GM21576 (cell line): ENCODE data around the gene MACROD2.

Source experiments
- ATAC-seq: cut with Tn5 transposase; IDR thresholded peaks from one replicate; pipeline ENCODE4 v1.9.1; 2021; ENCODE audit warnings: mild to moderate bottlenecking, moderate library complexity; ENCODE audit not compliant: unreplicated experiment

Gene MACROD2

GRCh38 chr20:15446373-15446772, 1451.1 kb downstream of the MACROD2 start:
- ATAC-seq: no peak

- no peak for ATAC-seq
Observed at GRCh38 chr20:15447549-15447948, 1452.2 kb downstream of the MACROD2 start.

DNA sequence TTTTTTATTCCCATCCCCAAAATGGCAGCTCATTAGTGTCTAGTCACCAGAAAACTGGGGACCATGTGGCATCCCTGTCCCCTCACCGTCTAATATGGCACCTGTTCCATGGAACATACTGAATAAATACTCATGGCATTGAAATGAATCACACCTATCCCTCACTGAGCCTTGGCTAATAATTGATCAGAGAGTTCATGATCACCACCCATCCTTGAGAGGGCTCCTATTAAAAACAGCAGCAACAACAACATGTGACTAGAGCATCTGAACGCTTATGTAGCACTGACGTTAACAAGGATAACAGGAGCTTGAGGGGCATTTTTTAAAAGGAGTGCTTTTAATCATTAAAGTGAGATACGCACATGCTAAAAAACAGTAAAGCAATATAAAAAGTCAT, 1453.7 kb downstream of the MACROD2 start:
- no peak for ATAC-seq

DNA sequence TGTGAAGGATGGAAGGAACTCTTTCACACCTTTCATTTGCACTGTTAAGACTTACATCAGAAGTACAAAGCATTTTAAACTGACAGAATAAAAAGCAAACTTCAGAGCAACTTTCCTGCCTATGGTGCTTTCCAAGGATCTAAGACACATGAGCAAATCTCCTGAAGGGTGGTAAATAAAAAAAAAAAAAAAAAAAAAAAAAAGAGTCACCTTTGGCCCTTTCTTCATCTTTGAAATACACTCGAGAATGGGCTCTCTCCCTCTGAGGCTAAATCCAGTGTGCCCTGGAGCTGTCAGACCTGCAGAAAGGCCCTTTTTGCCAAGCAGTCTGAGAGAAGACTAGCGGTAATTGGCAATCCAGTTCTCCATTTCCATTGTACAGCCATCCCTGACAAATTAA, 1455.9 kb downstream of the MACROD2 start:
- ATAC-seq: no peak

- no peak for ATAC-seq
Observed at GRCh38 chr20:15455279-15455678, 1460.0 kb downstream of the MACROD2 start.

- no peak for ATAC-seq
Observed at GRCh38 chr20:15461938-15462337, 1466.6 kb downstream of the MACROD2 start.

GRCh38 chr20:15475483-15475882, 1480.2 kb downstream of the MACROD2 start:
- no peak for ATAC-seq

- ATAC-seq: no peak
Observed at GRCh38 chr20:15476186-15476585, 1480.9 kb downstream of the MACROD2 start.

DNA sequence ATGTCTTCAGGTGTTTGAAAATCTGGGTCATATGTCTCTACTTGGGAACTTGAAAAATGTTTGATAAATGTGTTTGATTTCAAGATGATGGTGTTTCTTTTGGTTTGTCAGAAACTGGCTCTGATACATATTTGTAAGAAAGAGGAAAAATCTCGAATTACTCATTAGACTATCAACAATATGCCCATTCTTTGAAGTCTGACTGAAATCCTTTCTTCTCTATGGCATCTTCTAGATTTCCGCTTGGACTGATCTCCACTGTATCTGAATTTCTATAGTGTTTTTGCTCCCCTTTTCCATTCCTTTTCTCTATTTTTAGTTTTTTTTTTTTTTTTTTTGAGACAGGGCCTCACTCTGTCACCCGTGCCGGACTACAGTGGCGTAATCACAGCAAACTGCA, 1481.5 kb downstream of the MACROD2 start:
- no peak for ATAC-seq

DNA sequence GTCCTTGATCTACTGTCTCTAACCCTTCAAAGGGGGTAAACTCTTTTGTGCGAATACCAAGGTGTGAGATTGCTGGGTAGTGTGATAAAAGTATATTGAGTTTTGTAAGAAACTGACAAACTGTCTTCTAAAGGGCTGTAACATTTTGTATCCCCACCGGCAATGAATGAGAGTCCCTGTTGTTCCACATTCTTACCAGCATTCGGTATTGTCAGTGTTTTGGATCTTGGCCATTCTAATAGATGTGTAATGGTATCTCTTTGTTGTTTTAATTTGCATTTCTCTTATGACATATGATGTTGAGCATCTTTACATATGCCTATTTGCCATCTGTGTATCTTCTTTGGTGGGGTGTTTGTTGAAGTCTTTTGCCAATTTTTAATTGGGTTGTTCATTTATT, 1487.2 kb downstream of the MACROD2 start:
- no peak for ATAC-seq

DNA sequence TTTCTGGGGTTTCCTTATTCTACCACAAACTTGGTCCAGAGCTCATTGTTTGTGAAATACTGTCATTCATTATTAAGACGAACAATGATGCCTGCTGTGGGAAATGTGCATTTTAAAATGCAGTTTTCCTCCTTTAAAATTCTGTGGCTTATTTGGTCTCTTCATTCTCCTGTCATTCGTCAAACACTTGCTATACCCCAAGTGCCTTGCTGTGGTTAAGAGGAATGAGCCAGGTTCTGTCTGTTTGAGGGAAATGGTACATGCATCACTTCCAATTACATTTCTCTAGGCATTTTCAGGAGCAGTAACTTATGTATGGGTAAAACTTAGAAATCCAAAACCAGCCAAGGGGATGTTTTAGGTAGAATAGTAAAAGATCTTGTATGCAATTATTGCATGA, 1490.2 kb downstream of the MACROD2 start:
- ATAC-seq: no peak

DNA sequence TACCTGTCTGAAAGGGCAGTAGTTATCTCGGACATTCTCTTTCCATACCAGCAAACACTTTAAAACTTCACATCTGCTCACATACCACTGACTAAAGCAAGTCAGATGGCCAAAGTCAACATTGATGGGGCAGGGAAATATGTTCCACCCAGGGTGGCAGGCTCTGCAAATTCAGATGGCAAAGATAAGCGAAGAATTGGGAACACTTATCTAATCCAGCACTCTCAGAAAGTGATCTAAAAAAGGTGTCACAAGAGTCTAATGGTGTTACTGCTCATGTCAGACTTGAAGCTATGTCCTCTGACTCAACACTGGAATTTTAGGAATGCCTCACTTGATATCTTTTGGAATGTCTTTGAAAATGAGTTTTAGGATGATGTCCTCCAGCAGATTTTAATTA, 1491.7 kb downstream of the MACROD2 start:
- ATAC-seq: no peak

GRCh38 chr20:15487682-15488081, 1492.4 kb downstream of the MACROD2 start:
- ATAC-seq: no peak

- no peak for ATAC-seq
Observed at GRCh38 chr20:15491575-15491974, 1496.3 kb downstream of the MACROD2 start.

DNA sequence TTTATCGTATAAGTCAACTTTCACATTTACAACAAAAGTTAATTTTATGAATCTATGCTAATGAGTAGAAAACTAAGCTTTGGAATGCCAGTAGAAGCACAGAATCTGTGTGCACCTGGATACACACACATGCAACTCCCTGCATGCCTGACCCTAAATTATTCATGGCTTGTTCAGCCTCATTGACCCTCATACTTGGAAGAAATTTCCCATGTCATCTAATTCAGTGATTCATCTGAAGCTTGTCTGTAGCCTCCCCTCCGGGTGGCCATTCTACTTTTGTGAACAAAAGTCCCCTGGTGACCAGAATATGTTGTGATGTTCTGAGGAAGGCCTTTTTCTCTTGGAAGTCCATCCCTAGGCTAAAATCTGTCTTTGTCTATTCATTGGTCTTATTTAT, 1499.5 kb downstream of the MACROD2 start:
- no peak for ATAC-seq

DNA sequence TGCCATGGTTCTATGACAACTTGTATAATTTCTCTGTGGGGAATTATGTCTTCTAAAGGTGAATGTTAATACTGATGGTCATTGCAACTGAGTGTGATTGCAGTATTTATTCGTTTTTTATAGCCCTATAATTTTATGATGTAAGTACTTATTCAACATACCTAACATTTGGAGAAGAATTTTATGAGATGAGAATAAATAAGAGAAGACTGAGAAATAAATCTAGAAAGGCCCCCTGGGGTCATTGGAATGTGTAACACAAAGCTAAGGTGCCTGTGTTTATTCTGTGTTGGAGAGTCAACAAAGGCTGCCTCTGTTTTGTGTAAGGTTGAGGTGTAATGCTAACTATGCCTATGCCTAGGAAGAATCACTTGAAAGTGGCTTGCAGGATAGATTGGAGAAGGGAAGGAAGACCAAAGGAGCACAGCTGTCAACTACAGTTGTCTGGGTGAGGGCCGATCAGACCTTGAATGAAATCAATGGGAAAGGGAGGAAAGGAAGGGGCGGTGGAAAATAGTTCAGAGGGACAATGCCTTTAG, 1501.3 kb downstream of the MACROD2 start:
- ATAC-seq: no peak

- no peak for ATAC-seq
Observed at GRCh38 chr20:15498926-15499325, 1503.6 kb downstream of the MACROD2 start.

GRCh38 chr20:15506311-15506710, 1511.0 kb downstream of the MACROD2 start:
- ATAC-seq: no peak

- ATAC-seq: no peak
Observed at GRCh38 chr20:15507151-15507550, 1511.8 kb downstream of the MACROD2 start.

- ATAC-seq: no peak
Observed at GRCh38 chr20:15511551-15511950, 1516.2 kb downstream of the MACROD2 start.

GRCh38 chr20:15512916-15513315, 1517.6 kb downstream of the MACROD2 start:
- ATAC-seq: no peak

- no peak for ATAC-seq
Observed at GRCh38 chr20:15515691-15516090, 1520.4 kb downstream of the MACROD2 start.

GRCh38 chr20:15520930-15521524, 1525.7 kb downstream of the MACROD2 start:
- ATAC-seq: no peak
